Measurements from ENCODE around the gene CEACAM18. TPM values are rescaled to one million over a fixed set of nuclear protein-coding genes. Genes with fewer than 3 reads are reported as not detected.

Gene CEACAM18
- total RNA-seq, 2 donors from 2014 or later: not detected

DNA sequence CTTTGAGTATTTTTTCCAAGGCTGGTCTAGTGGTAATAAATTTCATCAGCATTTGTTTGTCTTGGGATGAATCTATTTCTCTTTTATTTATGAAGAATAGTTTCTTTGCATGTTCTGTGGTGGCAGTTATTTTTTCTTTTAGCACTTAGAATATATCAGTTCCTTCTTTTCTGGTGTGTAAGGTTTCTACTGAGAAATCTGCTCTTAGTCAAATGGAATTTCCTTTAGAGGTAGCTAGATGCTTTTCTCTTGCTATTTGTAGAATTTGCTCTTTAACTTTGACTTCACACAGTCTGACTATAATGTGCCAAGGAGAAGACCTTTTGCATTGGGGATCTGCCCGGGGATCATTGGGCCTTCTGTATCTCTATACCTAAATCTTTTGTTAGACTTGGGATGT lies 57.2 kb downstream of the CEACAM18 start:
- H3K27me3 ChIP-seq: no peaks in the 10 kb centered on the region
- no peak overlapping the region for H3K27ac ChIP-seq
- no peaks in the 10 kb centered on the region for H3K4me1 ChIP-seq
- intact Hi-C loops (cut with DNase I): no loop called here
- TF ChIP-seq, protein P1, sequence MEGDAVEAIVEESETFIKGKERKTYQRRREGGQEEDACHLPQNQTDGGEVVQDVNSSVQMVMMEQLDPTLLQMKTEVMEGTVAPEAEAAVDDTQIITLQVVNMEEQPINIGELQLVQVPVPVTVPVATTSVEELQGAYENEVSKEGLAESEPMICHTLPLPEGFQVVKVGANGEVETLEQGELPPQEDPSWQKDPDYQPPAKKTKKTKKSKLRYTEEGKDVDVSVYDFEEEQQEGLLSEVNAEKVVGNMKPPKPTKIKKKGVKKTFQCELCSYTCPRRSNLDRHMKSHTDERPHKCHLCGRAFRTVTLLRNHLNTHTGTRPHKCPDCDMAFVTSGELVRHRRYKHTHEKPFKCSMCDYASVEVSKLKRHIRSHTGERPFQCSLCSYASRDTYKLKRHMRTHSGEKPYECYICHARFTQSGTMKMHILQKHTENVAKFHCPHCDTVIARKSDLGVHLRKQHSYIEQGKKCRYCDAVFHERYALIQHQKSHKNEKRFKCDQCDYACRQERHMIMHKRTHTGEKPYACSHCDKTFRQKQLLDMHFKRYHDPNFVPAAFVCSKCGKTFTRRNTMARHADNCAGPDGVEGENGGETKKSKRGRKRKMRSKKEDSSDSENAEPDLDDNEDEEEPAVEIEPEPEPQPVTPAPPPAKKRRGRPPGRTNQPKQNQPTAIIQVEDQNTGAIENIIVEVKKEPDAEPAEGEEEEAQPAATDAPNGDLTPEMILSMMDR (IDR thresholded peaks at IDR 0.05): no peak
- H3K9ac ChIP-seq (ENCODE audit: low read depth in 2 of 2, low read length in 2 of 2): no peak overlapping the region
- DNase-seq: no peak
- no peak overlapping the region for H3K4me3 ChIP-seq
- H3K9me3 ChIP-seq: no peaks in the 10 kb centered on the region
- H3K36me3 ChIP-seq: no peaks in the 10 kb centered on the region

DNA sequence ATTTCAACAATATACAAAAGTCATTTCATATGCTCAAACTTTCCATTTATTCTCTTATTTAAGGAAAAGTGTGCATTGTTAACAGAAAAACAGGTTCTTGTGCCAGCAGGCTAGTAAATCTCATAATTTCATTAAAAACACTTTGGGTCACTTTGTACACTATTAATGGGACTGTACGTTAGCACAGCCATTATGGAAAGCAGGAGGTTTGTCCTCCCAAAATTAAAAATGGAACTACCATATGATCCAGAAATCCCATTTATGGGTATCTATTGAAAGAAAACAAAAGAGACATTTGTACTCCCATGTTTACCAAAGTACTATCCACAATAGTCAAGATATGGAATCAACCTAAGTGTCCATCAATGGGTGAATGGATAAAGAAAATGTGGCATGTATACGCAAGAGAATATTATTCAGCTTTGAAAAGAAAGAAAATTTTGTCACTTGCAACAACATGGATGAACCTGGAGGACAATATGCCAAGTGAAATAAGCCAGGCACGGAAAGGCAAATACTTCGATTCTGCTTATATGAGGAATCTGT lies 61.6 kb downstream of the CEACAM18 start:
- no peaks in the 10 kb centered on the region for H3K27me3 ChIP-seq
- H3K27ac ChIP-seq: no peak overlapping the region
- H3K36me3 ChIP-seq: no peaks in the 10 kb centered on the region
- no peak overlapping the region for H3K4me3 ChIP-seq
- no peak for DNase-seq
- no peaks in the 10 kb centered on the region for H3K4me1 ChIP-seq
- no peaks in the 10 kb centered on the region for H3K9me3 ChIP-seq
- intact Hi-C loops (cut with DNase I): no loop called here
- H3K9ac ChIP-seq (ENCODE audit: low read depth in 2 of 2, low read length in 2 of 2): no peak overlapping the region
- TF ChIP-seq, protein P1 (IDR thresholded peaks at IDR 0.05): no peak

Other genes starting within 250 kb of the CEACAM18 start
- gene SIGLECL1, start 227.5 kb upstream of the CEACAM18 start, total RNA-seq: not detected
- gene IGLON5, start 166.9 kb upstream of the CEACAM18 start, total RNA-seq: under 1 TPM; 0.12 to 0.16 TPM
- 1 to 10 TPM; 1.1 to 2.1 TPM for gene VSIG10L, start 136.4 kb upstream of the CEACAM18 start, total RNA-seq
- 100 to 1,000 TPM; 141 to 217 TPM for gene ETFB, start 112.2 kb upstream of the CEACAM18 start, total RNA-seq
- gene CLDND2, start 109.5 kb upstream of the CEACAM18 start, total RNA-seq: 1 to 10 TPM in 1 of 2 donors, not detected in 1; 2.9 TPM
- gene NKG7, start 105.9 kb upstream of the CEACAM18 start, total RNA-seq: 1 to 10 TPM; 2.3 to 2.7 TPM
- gene LIM2, start 90.6 kb upstream of the CEACAM18 start, total RNA-seq: not detected
- under 1 TPM in 1 of 2 donors, not detected in 1; 0.22 TPM for gene C19orf84, start 87.9 kb upstream of the CEACAM18 start, total RNA-seq
- 1 to 10 TPM; 1.4 to 2.7 TPM for gene SIGLEC10, start 60.9 kb upstream of the CEACAM18 start, total RNA-seq
- gene SIGLEC8, start 20.1 kb upstream of the CEACAM18 start, total RNA-seq: under 1 TPM; 0.32 to 0.94 TPM
- gene SIGLEC12, start 23.3 kb downstream of the CEACAM18 start, total RNA-seq: under 1 TPM; 0.15 to 0.35 TPM
- gene SIGLEC6, start 53.1 kb downstream of the CEACAM18 start, total RNA-seq: 1 to 10 TPM in 1 of 2 donors, under 1 TPM in 1; 0.98 to 1.9 TPM
- 1 to 10 TPM; 5.7 to 8.1 TPM for gene ZNF175, start 92.7 kb downstream of the CEACAM18 start, total RNA-seq
- not detected for gene SIGLEC5, start 151.9 kb downstream of the CEACAM18 start, total RNA-seq
- 1 to 10 TPM; 1.1 to 1.5 TPM for gene SIGLEC14, start 168.3 kb downstream of the CEACAM18 start, total RNA-seq
- 1 to 10 TPM; 3.0 to 4.3 TPM for gene SPACA6, start 214.8 kb downstream of the CEACAM18 start, total RNA-seq
- gene HAS1, start 245.5 kb downstream of the CEACAM18 start, total RNA-seq: under 1 TPM in 1 of 2 donors, not detected in 1; 0.40 TPM

Measured in colonic mucosa (tissue), 4 donors.